Measurements from ENCODE around the gene RNU1-1.
"Not testable (repeated sequence)": the region's sequence is repeated elsewhere in the genome, so short reads cannot be mapped to it uniquely, and the experiment has no call there.

RNU1-1 gene

DNA sequence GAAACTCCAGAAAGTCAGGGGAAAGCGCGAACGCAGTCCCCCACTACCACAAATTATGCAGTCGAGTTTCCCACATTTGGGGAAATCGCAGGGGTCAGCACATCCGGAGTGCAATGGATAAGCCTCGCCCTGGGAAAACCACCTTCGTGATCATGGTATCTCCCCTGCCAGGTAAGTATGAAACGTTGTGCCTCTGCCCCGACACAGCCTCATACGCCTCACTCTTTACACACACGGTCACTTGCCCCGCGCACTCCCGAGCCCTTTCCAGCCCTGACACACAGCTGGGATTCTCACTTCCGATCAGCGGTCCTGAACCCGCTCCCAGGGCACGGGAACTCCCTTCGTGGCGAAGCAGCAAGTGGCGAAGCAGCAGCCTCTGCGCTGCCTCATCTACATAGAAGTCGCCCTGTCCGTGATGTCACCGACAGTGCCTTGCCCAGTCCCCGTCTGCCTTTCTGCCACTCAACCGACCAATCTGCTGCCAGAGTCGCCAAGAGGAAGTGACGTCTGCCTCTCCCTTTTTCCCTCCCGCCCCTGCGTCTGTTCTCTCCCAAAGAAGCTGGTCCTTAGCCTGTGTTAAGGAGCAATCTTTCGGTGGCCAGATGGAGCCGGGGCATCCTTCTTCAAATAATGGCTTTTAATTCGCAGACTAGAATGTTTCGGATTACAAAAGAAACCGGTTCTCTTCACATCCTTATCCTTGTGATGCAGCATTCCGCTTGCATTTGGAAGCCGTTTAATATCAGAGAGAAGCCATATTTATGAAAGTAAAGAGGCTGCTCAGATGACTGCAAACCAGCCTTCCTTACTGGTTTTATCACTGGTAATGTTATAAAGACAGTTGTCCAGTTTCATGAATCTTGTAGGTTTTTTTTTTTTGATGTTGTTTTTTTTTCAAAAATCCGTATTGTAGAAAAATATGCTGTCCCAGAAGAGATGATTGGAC is at the start of gene RNU1-1:
Gene RNU1-1 (minus strand): TSS at position 179 of the 949 bp plus-strand sequence.
- DNase-seq (ENCODE audit: extremely low read depth, low read depth) = peak; percentile 52

DNA sequence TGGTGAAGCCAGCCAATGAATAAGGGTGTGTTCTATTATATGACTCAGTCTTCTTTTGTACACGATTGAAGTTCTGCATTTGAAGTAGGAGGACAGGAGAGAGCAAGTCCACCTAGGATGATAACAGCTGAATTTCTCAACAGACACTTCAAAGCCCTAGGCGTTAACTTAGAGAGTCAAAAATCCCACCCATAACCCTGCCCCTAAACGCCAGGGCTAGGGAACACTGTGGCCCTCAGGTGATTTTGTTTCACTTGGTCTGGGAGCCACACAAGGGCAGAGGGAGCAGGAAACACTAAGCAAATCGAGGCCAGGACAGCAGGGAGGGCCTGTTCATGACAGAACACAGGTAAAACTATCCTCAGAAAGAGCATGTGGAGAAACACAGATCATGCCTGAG is 47.0 kb upstream of the RNU1-1 start:
- not testable (repeated sequence) for DNase-seq (ENCODE audit: extremely low read depth, low read depth)

DNA sequence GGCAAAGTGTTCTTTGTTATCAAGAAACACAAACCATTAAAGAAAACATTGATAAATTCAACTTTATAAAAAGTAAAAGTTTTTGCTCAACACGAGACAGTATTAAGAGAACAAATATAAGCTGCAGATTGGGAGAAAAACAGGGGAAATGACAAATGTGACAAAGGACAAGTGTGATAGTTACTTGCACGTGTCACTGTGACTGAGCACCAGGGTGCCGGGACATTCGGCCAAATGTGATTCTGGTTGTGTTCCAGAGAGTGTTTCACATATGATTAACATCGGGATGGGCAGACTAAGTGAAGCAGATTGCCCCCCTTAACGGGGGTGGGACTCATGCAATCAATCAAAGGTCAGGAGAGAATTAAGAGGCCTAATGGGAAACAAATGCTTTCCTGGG is 46.4 kb upstream of the RNU1-1 start:
- not testable (repeated sequence) for DNase-seq (ENCODE audit: extremely low read depth, low read depth)

DNA sequence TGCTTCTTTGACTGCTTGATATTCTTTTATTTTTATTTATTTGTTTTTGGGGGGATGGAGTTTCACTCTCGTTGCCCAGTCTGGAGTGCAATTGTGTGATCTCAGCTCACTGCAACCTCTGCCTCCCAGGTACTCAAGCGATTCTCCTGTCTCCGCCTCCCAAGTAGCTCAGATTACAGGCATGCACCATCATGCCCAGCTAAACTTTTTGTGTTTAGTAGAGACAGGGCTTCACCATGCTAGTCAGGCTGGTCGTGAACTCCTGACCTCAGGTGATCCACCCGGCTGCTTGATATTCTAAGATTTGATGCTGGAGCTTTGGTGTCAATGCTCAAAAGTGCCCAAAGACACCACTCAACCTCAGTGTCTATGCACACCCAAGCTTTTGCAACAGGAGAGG is 45.6 kb upstream of the RNU1-1 start:
- not testable (repeated sequence) for DNase-seq (ENCODE audit: extremely low read depth, low read depth)

DNA sequence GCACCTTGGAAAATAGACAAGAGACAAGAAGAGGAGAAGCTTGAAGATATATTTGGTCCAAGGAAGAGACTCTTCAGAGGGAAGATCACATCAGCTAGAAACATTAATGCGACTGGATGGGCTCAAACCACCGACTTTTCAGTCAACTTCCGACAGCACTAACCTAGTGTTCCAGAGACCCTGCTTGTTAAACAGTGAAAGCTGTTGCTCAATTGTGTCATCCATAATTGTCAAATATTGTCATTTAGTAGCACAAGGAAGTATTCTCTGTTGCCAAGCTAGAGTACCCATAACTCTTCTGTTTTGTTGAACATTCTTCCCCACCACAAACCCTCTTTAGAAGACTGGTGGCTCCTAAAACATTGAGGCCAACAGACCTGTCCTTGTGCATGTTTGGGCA is 42.9 kb upstream of the RNU1-1 start:
- not testable (repeated sequence) for DNase-seq (ENCODE audit: extremely low read depth, low read depth)

DNA sequence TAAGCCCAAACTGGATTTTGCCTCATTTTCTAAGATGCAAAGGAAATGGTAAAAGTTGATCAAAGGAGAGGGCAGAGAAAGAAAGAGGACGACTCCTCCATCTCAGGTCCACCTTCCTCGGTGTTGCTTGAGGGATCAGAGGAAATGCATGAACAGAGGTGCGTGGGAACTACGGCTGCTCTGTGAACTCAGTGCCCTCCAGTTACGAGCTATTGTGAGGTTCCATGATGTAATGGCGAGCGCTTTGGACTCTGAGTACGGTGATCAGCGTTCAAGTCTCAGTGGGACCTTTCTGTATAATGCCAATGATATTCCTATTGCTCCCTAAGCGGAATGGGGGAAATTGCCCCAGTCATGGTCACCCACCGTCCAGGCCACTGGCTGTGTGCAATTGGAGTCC is 39.2 kb upstream of the RNU1-1 start:
- not testable (repeated sequence) for DNase-seq (ENCODE audit: extremely low read depth, low read depth)

DNA sequence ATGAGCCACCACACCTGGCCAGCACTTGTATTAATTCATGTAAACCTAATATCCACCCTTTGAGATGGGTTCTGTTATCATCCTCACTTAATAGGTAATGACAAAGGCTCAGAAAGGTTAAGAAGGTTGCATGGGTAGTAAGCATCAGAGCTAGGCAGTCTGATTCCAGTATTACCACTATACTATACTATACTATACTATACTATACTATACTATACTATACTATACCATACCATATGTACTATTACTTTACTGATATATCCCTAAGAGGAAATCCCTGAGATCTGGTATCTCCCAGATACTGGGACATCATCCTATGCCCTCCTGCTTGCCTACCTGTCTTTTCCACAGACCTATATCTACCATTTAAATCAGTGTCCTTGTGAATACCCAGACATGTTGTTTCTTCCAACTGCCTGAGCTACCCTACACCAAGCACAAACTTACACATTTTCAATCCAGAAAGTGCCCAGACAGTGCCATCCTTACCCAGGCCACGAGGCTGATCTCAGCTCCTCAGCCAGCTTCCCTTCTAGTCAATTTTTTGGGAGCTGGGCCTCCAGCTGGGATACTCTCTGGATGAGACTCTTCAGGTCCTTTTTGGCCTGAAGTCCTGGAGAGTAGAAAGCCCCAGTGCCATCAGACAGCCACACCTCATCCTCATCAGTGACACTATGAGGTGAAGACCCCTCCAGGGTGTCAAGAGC is 36.3 kb upstream of the RNU1-1 start:
- DNase-seq (ENCODE audit: extremely low read depth, low read depth) = not testable (repeated sequence)

DNA sequence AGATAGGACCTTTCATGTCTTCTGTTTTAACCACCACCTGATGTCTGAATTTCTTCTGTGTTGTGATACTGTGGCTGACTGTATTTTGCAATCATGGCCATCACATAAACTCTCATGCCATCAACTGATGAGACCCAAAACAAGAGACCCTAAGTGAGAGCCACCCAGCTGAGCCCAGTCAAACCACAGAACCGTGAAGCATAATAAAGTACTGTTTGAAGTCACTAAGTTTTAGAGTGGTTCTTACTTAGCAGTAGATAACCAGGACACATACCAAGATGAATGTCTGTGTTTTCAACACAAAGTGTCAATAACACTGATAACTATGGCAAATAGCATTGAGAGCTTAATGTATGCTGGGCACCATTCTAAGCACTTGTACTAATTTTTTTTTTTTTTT is 35.5 kb upstream of the RNU1-1 start:
- not testable (repeated sequence) for DNase-seq (ENCODE audit: extremely low read depth, low read depth)

DNA sequence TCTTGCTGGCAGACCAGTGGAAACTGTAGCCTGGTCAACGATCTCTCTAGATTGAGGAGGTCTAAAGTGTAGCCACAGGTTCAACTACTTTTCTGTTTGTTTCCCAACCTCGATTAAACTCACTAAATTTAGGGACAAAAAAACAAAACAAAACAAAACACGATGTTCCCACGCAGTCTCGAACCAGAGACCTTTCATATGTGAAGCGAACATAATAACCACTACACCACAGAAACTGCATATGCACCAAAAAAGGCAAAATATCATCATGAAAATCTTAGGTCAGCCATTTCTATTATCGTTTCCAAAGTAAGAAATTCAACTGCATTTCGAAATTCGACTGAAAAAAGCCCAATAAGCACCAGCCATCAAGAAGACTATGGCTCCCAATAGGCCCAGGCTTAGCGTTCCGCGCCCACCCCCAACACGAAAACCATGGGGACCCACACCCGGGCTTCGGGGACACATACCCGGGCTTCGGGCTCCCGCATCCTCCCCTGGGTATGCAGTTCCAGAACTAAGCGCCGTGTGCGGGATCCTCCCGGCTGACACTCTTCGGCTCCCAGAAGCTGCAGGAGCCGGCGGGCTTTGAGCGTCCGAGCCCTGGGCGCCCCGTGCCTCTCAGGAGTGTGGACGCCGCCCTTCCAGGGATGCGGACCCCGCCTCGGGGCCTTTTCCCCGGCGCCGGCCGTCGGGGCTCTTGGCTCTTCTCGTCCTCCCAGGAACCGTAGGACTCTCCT is 33.6 kb upstream of the RNU1-1 start:
- DNase-seq (ENCODE audit: extremely low read depth, low read depth) = not testable (repeated sequence)

DNA sequence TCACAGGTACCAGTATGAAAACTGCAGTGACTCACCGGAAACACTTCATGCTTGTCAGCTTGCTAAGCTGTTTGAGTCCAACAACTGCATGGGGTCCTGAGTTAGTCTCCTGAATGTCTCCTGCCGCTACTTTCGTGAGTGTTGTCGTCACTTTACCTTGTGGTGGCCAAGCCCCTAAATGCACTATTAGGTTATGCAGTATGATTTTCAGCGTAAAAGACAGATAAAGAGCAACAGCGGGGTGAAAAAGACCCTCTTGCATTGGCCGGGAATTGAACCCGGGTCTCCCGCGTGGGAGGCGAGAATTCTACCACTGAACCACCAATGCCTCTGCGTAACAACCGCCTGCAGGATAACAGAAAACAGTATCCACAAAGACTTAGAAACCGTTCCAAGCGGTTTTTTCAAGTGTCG is 31.6 kb upstream of the RNU1-1 start:
- not testable (repeated sequence) for DNase-seq (ENCODE audit: extremely low read depth, low read depth)

DNA sequence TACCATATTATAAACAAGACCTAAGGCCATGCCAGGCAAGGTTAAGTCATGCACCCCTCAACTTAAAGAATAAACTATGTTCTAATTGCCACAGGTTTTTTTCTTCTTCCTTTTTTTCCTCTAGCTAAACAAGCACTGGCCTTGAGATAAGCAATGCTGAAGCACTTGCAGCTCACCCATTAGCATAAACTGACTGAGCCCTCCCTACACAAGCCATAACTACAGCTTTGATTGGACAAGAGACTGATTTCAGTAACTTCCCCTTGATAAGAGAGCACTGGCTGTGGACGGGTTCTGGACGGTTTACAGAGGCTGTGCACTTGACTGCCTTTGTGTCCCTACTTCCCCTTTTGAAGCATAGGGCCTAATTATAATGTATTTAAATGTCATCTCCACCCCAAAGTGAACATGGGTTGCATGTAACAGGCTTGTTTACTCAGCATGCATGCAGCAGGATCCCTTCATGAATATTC is 26.4 kb upstream of the RNU1-1 start:
- DNase-seq (ENCODE audit: extremely low read depth, low read depth) = not testable (repeated sequence)

DNA sequence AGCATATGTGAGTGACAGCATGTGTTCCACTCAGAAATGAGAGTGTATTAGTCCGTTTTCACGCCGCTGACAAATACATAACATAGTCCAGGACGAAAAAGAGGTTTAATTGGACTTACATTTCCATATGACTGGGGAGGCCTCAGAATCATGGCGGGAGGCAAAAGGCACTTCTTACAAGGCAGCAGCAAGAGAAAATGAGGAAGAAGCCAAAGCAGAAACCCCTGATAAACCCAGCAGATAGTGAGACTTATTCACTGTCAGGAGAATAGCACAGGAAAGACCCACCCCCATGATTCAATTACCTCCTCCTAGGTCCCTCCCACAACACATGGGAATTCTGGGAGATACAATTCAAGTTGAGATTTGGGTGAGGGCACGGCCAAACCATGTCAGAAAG is 23.4 kb upstream of the RNU1-1 start:
- not testable (repeated sequence) for DNase-seq (ENCODE audit: extremely low read depth, low read depth)

DNA sequence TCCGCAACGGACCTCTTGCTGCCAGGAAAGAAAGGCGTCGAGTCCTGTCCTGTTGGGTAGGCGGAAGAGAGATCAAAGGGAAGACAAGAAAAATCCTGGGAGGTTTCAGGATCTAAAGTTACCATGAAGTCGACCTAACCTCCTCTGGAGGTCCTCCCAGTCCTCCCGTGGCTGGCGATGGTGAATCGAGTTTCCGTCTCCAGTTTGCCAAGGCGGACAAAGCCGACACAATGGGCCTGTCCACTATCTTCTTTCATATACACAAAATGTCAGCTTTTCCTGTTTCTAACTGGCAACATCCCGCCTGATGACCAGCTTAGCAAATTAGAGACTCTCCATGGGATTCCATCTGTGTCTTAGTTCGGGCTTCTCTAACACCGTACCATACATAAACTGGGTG is 22.7 kb upstream of the RNU1-1 start:
- DNase-seq (ENCODE audit: extremely low read depth, low read depth) = not testable (repeated sequence)

DNA sequence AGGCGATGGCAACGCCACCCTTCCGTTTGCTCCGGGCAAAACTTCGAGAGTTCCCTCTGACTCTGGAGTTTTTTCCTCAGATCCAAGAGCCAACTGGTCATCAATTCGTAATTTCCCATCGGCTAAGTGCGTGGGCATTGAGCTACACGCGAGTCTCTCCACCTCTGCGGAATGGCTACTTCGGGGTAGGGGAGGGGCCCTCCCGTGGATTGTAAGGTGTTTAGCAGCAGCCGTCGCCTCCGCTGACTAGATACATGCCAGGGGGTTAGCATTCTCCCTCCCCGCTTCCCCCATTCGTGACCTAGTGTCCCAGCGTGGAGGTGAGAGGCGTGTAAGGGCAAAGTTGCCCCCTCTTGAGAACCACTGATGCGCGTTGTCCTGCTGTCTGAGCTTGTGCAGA is 21.8 kb upstream of the RNU1-1 start:
- not testable (repeated sequence) for DNase-seq (ENCODE audit: extremely low read depth, low read depth)

DNA sequence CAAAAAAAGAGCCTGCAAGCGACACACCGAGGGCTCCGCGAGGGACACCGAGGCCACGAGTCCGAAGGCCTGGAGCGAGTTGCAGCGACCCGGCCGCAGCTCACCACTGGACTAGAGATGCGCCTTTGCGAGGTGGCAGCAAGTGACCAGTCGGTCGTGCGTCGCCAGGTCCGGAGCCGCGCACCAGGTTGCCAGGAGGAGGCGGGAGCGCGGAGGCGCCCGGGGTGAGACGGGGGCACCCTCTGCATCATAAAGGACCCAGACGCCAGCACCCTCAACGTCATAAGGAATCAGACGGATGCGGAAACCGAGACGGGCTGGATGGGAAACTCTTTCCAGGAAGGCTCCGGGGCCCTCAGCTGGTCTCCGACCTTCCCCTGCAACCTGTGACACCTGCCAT is 21.4 kb upstream of the RNU1-1 start:
- not testable (repeated sequence) for DNase-seq (ENCODE audit: extremely low read depth, low read depth)

DNA sequence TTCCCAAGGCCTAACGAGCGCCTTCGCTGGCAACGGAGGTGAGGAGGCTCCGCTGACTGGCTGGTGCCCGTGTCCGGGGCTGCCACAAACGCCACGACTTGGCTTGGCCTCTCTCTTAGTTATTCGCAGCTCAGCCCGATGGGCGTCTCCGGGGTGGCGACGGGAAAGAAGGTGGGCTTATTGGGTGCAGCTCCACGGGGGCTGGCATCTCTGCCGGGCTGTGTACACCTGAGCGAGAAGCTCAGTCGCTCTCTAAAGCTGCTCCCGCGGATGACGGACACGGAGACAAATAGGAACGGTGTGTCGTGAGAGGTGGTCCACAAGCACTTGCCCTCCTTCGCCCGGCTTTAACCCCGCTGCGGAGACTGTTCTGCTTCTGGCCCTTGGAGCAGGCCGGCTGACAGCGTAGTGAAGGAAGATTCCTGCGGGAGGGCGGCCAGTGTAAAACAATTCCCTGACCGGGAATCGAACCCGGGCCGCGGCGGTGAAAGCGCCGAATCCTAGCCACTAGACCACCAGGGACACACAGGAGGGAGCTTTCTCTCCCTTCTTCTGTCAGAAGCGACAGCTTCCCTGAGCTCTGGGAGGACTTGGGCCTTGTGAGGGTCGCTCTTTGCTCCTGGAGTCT is 20.9 kb upstream of the RNU1-1 start:
- DNase-seq (ENCODE audit: extremely low read depth, low read depth) = peak; percentile 37

DNA sequence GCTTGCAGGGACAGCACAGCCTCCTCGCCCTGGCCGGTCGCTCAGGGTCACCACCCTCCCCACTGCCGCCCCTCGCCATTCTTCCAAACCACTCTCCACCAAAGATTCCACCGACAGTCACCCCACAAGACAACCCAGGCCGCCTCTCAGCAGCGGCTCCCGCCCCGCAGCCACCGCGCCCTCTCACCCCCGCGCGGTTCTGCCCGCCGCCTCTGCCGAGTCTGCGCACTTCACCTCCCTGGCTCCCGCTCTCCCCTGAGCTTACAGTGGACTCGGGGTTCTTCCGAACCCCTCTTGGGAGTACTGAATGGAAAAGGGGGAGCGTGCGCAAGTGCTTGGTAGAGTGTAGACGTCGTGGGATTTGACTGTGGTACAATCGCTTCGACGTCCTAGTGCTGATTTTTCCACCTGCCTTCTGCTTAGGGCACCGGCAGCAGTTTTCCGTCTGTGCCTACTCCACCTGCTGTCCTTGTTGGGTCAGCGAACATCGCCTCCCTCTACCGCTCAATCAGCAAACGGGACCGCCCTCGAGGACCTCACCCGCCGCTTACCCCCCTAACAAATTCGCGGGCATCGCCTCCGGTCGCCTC is 20.2 kb upstream of the RNU1-1 start:
- not testable (repeated sequence) for DNase-seq (ENCODE audit: extremely low read depth, low read depth)

DNA sequence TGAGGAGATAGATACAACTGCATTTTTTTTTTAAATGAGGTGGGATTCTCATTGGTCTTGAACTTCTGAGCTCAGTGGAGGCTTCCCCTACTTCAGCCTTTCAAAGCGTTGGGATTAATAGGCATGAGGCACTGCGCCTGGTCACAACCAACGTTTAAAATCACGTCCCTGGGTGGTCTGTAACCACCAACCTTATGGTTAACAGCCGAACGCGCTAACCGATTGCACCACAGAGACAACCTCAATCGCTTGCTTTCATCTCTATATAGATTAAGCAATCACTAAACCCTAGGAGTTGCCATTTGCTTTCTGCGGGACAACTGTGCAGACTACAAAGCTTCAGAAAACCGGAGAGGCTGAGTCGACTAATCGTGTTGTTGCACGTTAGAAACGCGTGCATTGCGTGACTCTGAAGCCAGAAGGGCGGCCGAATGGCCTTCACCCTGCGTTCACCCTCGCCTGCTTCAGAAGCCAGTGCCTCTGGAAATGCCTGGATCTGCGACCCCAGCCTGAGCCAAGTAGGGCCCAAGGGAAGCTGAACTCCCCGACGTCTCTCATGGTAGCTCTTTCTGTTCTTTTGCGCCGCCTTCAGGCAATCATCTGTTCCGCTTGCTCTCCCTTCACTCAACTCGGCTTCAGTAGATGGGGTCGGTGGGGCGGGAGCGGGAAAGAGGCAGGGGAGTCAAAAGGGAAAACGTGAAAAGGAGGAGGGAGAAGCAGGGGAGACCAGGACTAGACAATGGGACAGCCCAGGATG is 18.3 kb upstream of the RNU1-1 start:
- DNase-seq (ENCODE audit: extremely low read depth, low read depth) = not testable (repeated sequence)

DNA sequence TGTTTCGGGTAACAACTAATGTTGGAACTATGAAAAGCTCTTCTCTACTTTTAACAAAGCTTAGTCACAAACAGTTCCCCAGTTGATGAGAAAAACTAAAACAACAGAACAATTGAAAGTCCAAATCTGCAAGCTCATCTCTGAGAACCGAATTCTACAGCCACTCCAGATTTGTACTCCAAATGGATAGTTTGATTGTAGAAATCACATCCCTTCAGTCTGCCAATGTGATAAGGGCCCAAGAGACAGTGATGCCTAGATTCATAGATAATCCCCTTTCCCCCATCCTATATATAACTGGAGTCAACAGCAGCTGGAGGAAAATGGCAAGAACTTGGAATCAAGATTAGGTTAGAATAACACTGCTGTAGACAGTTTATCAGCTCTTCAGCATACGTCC is 14.3 kb upstream of the RNU1-1 start:
- not testable (repeated sequence) for DNase-seq (ENCODE audit: extremely low read depth, low read depth)

DNA sequence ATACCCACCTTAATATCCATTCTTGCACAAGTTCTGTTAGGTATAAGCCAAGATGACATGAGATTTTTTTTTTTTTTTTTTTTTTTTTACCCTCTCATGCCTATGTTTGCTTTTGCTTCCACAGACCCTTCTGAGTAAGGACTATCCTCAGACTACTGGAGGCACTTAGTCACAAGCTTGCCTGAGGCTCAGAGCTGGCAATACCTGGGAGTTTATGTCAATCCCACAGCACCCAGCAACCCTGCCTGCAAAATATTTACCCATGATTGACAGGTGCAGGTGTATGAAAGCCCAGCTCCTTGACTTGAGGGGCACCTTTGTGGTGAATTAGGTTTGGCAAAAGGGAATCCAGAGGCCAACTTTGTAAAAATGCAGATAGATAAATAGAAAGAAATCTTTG is 11.7 kb upstream of the RNU1-1 start:
- DNase-seq (ENCODE audit: extremely low read depth, low read depth) = not testable (repeated sequence)
